Thyroid gland (tissue), 4 donors: ENCODE data around the gene SUPT20H. TPM values are rescaled to one million over a fixed set of nuclear protein-coding genes. Genes with fewer than 3 reads are reported as not detected.

Source experiments
- DNase-seq, 2 donors: peaks; one replicate each; pipeline ENCODE4 v3.0.0-alpha.2; 2019
- H3K27ac ChIP-seq, 3 donors: fragments of 200-600 bp; sonication (generic); 1 replicate in 2 of 3; 2 replicates in 1 of 3; pipeline ENCODE4 v1.5.1; 2016 to 2019; ENCODE audit warnings: mild to moderate bottlenecking in 1 of 3, moderate library complexity in 1 of 3
- H3K27me3 ChIP-seq: fragments of 200-600 bp; sonication (generic); one replicate; pipeline ENCODE4 v1.5.1; 2019
- H3K36me3 ChIP-seq, 2 donors: fragments of 200-600 bp; sonication (generic); one replicate each; pipeline ENCODE4 v1.5.1; 2016 to 2019
- H3K4me1 ChIP-seq, 2 donors: fragments of 200-600 bp; sonication (generic); one replicate each; pipeline ENCODE4 v1.5.1; 2017 to 2019
- H3K4me3 ChIP-seq, 3 donors: fragments of 200-600 bp; sonication (generic); replicated peaks in 1 of 3; 1 replicate in 2 of 3; 2 replicates in 1 of 3; pipeline ENCODE4 v1.5.1; 2016; ENCODE audit warnings: mild to moderate bottlenecking in 1 of 3
- H3K9me3 ChIP-seq: fragments of 200-600 bp; sonication (generic); one replicate; pipeline ENCODE4 v1.5.1; 2017
- CTCF ChIP-seq, 6 experiments: fragments of 200-600 bp in 3 of 6; fragments of 450-650 bp in 3 of 6; sonication (generic) in 3 of 6; IDR thresholded peaks; one replicate each; pipeline ENCODE4 v1.5.1; 2016 to 2019; ENCODE audit warnings: antibody characterized with exemption in 6 of 6, mild to moderate bottlenecking in 2 of 6, inconsistent platforms in 1 of 6, moderate library complexity in 1 of 6
- POLR2A ChIP-seq, 2 donors: fragments of 450-650 bp; IDR thresholded peaks; one replicate each; pipeline ENCODE4 v1.6.1; 2017; ENCODE audit warnings: antibody characterized with exemption in 2 of 2, mild to moderate bottlenecking in 2 of 2, moderate library complexity in 1 of 2
- WGBS, 2 donors: methylation state at CpG; one replicate each; pipeline ENCODE4 v1.1.5; 2017; 5-methylcytosine and 5-hydroxymethylcytosine counted together
- intact Hi-C: fragments of 100-400 bp; cut with DNase I; formaldehyde crosslinking; loops from one replicate; pipeline ENCODE4 v1.15.1; 2023
- total RNA-seq, 4 donors: library from RNA; depleted of rRNA; stranded (reverse); fragments of >200 nt; gene quantifications; one replicate each; pipeline ENCODE4 v1.2.3, GENCODE V29; 2016

Gene SUPT20H
- total RNA-seq, 4 donors from 2014 or later, result 59.5 to 85.6 (median 72.9) TPM

GRCh38 chr13:36965767-36966166 lies 93.7 kb downstream of the SUPT20H start:
- Histone ChIP-seq H3K4me3 (no peak overlapping the region), H3K27ac (no peak overlapping the region), H3K36me3 (peaks cover 15 to 17% of the 10 kb centered on the region in 2 donors), H3K4me1 (no peaks in the 10 kb centered on the region), H3K9me3 (no peaks in the 10 kb centered on the region), H3K27me3 (no peaks in the 10 kb centered on the region)
- TF ChIP-seq CTCF (IDR thresholded peaks at IDR 0.05) (no peak), POLR2A (IDR thresholded peaks at IDR 0.05) (no peak)
- WGBS, 2 donors, result 86 to 90% methylated on average over 2 of the region's 2 CpGs
- DNase-seq, result no peak
- intact Hi-C loops, result no loop called here

GRCh38 chr13:36959456-36960116 lies 99.9 kb downstream of the SUPT20H start:
- Histone ChIP-seq H3K4me1 (no peaks in the 10 kb centered on the region), H3K27ac (no peak overlapping the region), H3K27me3 (no peaks in the 10 kb centered on the region), H3K4me3 (no peak overlapping the region), H3K36me3 (peaks cover 6 to 13% of the 10 kb centered on the region in 2 donors), H3K9me3 (no peaks in the 10 kb centered on the region)
- DNase-seq, result no peak
- WGBS, 2 donors, result 89 to 92% methylated on average over 2 of the region's 2 CpGs
- TF ChIP-seq POLR2A (IDR thresholded peaks at IDR 0.05) (no peak), CTCF (IDR thresholded peaks at IDR 0.05) (no peak)
- intact Hi-C loops, result no loop called here

Other genes with a start within 250 kb of the SUPT20H start
- gene RFXAP, start 240.5 kb downstream of the SUPT20H start, total RNA-seq, result 10 to 100 TPM in 1 of 4 donors, 1 to 10 TPM in 3; 6.0 to 10.7 (median 9.4) TPM
- gene SMAD9, start 139.4 kb downstream of the SUPT20H start, total RNA-seq, result 100 to 1,000 TPM in 2 of 4 donors, 10 to 100 TPM in 2; 83.0 to 110 (median 102) TPM
- gene ALG5, start 60.3 kb downstream of the SUPT20H start, total RNA-seq, result 10 to 100 TPM; 41.4 to 74.1 (median 70.0) TPM
- gene EXOSC8, start 58.9 kb downstream of the SUPT20H start, total RNA-seq, result 10 to 100 TPM; 16.8 to 42.5 (median 23.7) TPM
- gene CSNK1A1L, start 46.0 kb upstream of the SUPT20H start, total RNA-seq, result not detected